Renal cortical epithelial cell (primary cell): Measurements from ENCODE around the gene GALC. TPM values are rescaled to one million over a fixed set of nuclear protein-coding genes. Genes with fewer than 3 reads are reported as not detected.

Source experiments
- DNase-seq: peaks from one replicate; pipeline ENCODE4 v3.0.0-alpha.2; 2011; ENCODE audit warnings: low read depth
- total RNA-seq: library from RNA; depleted of rRNA; stranded (reverse); fragments of >200 nt; gene quantifications from 2 replicates; pipeline ENCODE4 v1.2.3, GENCODE V29; 2014

The GALC gene
- total RNA-seq = 15.5 and 25.4 TPM in 2 replicates

DNA sequence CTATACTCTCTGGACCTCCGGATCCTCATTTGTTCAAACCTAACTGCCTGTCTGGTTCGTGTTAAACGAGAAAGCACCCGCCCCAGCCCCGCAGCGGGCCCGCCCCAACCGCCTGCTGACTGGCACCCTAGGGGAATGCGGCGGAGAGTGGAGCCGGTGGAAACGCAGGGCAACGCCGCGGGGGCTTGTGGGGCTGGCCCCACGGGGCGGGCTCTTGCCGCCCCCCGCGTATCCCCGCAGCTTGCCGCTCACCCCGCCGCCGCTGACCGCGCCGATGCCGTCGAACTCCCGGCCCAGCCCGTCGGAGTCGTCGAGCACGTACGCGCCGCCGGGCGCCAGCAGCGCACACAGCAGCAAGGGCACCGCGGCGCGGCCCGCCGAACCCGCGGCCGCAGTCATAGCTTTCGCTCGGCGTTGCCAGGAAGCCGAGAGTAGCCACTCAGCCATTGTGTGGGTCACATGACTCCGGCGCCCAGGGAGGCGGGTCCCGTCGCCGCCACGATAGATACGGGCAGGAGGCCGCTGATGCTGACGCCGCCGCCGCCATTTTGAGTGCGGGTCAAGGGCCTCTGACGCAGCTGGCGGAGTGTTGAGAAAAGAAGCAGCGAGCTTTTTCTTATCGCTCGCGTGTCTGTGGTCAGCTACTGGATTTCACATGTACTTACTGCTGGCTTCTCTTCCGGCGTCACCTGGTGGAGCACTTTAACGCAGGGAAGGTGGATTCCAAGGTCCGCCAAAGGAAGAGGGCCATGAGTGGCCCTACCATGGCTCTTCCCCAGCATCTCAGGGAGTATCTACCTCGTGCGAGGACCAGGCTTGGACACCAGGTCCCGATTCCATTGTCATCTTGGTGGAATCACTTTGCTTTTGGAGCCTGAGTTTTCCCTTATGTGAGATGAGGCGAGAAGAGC is at the start of gene GALC:
GALC (minus strand) TSS at position 465 of the 911 bp plus-strand sequence; CDS start at position 447, 18 bp downstream.
- peak; percentile 65 for DNase-seq

DNA sequence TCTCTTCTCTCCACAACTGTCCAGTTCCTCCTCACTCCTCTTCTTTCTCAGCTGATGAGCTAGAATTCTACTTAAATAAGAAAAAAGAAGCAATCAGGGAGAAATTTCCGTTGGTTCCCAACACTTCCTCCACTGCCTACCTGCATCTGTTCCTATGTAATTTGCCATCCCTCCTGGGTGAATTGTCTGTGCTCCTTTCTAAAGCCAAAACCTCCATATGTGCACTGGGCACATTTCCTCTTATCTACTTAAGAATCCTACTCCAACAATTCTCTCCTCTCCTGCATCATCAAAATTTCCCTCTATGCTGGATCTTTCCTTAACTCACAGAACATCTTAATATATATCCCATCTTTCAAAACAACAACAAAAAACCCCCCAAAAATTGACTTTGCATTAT is 47.2 kb upstream of the GALC start:
- DNase-seq = no peak

DNA sequence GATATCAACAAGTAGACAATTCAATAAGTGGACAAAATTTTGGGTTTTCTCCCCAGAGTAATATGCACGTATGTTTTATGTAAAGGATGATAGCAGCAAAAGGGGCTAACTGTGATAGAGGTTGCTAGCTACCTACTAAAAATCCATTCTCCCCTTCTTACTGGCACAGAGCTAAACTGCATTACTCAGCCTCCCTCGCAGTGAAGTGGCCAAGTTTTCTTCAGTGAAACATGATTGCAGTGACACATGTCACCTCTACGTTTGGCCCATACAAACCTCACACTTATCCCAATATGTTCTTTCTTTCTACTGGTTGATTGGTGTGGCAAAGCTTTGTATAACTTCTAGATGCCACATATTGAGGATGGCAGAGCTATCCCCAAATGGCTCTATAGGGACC is 46.2 kb upstream of the GALC start:
- DNase-seq = no peak

DNA sequence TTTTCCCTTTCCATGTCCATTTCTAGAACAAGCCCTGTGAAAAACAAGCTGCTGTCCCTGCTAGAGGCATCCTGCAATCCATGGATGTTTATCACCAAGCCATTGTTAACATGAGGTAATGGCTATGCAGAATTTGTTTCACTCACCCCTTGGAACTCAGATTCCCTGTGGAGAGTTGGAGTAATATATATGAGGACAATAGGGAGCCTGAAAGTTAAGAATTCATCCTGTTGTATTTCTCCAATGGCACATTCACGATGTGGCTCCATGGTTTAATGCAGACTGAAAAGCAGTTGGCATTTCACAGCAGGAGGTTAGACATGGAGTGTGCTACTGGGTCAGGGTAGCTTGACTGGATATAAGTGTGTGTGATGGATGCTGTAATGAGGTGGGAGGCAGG is 44.3 kb upstream of the GALC start:
- DNase-seq = no peak

DNA sequence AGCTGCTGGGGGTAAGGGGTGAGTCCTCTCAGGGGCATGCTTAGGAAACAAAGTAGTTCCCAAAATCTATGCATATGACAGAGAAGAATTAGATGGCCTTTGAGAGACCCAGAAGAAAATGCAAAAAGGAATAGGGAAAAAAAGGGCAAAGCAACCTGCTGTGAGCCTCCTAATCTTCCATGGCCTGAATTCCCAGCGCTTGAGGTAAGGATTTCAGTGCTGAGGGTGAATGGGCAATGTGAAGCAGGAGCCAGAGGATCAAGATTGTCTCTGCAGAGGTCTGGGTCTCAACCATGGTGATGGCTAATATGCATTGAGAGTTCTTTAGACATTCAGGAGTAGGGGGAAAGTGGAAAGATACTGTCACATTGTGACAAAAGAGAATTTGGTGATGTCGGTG is 43.4 kb upstream of the GALC start:
- DNase-seq = no peak

DNA sequence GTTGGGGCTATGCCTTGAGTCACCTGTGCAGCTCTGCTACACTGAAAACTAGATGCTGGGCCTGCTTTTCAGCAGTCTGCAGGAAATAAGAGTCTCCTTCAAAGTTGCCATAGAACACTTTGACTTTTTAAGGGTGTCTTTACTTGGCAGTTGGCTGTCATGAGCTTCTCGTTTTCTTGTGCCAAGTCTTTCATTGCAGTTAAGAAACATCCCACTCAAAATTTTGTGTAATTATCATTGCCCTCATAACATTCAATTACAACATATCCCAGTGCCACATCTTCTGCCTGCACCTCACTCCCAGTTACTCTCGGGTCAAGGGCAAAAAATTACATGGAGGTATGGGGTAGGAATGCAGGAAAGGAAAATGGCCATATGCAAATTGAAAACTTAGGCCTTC is 41.1 kb upstream of the GALC start:
- no peak for DNase-seq

DNA sequence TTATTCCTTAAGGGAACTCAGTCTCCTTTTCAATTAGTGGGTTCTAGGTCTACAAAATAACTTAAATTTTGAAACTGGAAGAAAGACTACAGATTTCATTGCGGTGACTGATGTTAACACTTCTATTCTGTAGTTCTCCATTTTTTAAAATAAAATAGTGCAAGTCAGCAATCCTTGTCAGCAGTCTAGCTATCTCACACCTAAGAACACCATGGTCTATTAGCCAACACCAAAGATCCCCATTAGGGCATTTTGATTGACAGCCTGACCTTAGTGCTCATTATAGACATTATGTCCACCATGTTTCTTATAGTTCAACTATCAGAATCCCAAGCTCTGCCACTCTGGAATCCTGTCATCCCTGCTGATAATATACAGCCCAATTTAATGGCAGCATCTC is 39.4 kb upstream of the GALC start:
- no peak for DNase-seq

DNA sequence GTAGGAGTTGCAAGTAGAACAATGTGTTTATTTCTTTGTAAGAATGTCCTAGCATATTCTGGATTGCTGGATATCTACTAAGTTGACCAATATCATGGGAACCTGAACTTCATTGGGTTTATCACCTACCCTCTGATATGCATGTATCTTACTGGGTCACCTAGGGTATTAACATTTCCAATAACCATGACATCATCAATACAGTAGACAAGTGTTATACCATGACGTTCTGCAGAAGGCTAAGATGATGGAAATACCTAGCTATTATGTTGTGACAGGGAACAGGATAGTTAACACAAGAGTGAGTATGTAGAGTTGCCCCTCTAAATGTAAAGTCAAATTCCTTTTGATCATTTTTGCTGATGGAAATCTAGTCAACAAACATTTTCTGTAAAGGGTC is 37.9 kb upstream of the GALC start:
- DNase-seq = no peak

DNA sequence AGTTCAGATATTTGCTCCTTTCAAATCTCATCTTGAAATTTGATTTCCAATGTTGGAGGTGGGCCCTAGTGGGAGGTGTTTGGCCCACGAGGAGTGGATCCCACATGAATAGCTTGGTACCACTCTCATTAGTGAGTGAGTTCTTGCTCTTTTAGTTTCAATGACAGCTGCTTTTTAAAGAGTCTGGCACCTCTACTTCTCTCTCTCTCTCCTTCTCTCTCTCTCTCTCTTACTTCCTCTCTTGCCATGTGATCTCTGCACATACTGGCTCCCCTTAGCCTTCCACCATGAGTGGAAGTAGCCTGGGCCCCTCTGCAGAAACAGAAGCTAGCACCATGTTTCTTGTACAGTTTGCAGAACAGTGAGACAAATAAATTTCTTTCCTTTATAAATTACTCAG is 37.1 kb upstream of the GALC start:
- no peak for DNase-seq

DNA sequence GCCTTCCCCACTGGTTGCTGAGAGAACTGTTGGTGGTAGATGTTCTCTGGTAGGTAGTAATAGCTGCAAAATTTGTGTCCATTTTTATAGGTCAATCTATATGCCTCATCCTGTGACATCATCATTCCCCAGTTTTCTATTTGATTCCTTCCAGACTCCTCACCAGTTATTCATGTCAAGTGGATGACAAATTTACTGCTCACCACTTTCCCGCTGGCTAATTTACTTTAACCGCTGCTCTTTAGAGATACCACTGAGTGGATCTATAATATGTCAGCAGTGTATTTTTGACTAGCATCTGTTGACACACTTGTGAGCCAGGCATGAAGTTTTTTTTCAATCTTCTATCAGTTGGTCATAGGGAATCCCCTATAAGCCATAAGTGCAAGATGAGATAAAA is 36.5 kb upstream of the GALC start:
- DNase-seq = no peak

DNA sequence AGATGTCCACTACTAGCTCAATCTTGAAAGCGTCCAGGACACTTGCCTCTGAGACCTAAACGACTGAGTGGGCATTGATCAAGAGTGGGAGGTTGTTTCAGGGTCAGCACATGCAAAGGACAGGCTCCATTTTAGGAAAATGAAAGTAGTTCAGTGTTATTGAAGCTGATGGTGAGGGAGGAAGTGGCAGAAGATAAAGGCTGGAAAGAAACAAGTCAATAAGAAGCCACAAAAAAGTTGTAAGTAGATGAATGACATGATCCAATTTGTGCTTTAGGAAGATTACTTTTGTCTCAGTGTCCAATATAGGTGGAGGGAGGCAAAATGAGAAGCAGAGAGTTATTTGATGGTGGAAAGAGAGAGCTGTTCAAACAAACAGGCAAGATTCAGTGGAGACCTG is 33.9 kb upstream of the GALC start:
- no peak for DNase-seq

DNA sequence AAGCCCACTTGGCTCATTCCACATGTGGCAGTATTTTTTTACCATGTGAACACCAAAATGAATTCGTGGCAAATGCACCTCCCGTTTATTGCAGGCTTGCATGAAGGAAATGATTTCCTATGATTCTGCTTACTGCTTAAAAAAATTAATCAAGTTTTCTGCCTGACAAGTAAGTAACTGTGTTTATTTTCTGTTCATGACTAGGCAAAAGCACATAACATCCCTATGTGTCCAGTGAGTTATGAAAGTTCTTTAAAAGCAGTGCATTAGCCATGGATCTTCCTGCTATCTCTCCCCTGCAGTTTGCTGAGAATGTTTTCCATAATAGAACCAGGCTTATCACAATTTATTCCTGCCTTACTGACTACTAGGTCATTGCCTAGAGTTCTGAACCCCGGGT is 32.3 kb upstream of the GALC start:
- DNase-seq = no peak

DNA sequence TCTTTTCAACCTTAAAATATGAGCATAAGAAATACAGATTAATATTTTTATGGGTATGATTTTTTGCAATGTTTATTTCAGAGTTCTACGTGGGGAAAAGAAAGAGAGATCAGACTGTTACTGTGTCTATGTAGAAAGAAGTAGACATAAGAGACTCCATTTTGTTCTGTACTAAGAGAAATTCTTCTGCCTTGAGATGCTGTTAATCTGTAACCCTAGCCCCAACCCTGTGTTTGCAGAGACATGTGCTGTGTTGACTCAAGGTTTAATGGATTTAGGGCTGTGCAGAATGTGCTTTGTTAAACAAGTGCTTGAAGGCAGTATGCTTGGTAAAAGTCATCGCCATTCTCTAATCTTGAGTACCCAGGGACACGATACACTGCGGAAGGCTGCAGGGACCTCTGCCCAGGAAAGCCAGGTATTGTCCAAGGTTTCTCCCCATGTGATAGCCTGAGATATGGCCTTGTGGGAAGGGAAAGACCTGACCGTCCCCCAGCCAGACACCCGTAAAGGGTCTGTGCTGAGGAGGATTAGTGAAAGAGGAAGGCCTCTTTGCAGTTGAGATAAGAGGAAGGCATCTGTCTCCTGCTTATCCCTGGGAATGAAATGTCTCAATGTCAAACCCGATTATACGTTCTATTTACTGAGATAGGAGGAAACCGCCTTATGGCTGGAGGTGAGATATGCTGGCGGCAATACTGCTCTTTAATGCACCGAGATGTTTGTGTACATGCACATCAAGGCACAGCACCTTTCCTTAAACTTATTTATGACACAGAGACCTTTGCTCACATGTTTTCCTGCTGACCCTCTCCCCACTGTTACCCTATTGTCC is 31.5 kb upstream of the GALC start:
- DNase-seq = peak; percentile 43

DNA sequence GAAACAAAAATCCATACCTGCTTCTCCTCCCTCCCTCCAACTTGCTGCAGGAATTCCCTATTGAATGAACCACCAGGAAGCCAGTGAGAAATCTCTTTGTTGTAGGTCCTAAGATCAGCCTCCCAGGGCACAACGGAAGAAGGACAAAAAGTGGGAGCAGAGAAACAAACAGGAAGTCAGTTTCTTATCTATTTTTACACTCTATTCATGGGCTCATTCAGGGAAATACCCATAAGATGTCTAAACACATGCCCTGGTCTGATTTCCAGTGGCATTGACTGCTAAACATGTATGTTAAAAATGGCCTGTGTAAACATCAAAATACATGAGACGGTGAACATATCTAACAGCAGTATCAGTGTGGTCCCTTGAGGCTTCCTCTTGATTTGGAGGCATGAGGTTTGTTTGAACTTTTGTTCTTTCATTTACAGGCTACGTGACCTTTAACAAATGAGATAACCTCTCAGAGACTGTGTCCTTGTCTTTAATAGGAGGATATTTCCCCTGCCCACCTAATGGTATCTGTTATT is 30.7 kb upstream of the GALC start:
- DNase-seq = no peak

DNA sequence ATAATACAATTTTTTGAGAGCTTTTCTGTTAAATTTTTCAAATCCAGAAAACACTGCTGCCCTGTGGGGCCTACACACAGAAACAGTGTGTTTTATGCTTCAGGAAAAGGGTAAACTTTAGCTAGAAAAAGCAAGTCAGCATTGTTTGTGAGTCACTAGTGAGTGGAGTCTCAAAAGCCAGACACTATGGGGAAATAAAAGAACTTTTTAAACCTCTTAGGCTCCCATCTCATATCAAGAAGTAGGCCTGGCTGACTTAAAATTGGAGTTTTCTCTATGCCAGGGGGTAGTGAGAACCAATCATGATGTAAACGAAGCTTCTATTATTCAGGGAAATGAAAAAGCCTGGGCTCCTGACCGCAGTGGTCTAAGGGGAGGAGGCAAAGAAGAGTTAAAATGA is 24.6 kb upstream of the GALC start:
- DNase-seq = no peak

DNA sequence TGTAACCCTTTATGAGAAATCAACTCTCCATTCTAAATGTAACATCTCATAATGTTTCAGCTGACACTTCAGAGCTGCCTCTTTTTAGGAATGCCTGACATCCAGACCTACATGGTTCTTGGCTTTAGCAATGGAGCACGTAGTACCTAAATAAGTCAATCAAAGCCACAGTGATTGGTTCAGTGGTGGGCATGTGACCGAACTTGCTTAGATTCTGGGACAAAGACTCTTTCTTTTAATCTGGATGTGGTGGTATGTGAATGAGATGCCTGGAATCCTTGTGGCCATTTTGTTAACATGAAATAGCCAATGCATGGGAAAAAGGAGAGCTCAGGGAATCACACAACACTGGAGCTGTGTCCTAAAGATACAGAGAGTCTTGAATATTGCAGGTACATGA is 23.8 kb upstream of the GALC start:
- DNase-seq = no peak

DNA sequence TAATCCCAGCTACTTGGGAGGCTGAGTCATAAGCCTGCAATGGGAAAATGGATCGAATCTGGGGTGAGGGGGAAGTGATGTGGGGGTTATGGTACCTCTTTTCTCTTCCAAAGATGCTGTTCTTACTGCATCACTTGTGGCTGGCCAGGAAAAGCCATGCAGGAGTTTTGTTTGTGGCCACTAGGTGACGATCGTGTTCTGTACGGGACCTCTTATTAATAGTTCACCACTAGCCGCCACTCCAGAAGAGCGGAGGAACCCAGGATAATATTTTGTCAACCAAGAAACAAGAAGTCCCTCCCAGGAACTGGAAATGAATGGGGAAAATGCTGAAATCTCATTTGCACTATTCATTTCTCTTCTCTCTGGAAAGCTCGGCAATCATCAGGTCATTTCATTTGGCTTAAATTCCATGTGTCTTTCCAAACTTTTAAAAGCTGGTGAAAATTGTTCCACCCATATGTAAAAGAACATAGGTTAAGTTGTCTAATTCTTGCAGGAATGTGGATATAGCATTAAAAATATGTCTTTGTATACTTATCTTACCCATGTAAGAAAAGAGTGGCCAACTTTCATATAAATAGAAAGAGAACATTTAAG is 20.9 kb upstream of the GALC start:
- peak; percentile 56 for DNase-seq

DNA sequence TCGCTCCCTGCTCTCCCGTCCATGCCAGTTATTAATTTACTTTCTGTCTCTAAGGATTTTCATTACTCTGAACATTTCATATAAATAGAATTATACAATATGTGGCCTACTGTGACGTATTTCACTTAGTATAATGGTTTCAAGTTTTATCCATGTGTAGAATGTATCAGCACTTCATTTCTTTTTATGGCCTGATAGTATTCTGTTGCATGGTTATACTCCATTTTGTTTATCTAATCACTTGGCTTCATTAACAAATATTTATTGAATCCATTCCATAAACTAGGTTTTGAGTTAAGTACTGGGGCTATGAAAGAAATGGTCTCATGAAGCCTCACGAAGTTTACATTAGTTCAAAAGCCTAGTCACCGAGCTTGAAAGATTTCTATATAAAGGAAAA is 19.5 kb upstream of the GALC start:
- DNase-seq = no peak

DNA sequence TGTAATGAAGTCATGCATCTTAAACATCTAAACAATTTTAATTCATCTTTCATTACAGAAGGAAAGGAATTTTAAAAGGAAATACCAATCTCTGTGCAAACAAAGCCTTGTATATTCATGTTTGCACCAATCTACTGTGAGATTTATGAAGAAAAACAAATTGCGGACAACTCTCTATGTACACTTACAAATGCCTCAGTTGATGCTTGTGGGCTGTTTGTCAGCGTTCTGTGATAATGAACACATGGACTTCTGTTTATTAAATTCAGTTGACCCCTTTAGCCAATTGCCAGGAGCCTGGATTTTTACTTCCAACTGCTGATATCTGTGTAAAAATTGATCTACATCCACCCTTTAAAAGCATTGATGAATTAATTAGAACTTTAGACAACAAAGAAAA is 17.3 kb upstream of the GALC start:
- DNase-seq = no peak

DNA sequence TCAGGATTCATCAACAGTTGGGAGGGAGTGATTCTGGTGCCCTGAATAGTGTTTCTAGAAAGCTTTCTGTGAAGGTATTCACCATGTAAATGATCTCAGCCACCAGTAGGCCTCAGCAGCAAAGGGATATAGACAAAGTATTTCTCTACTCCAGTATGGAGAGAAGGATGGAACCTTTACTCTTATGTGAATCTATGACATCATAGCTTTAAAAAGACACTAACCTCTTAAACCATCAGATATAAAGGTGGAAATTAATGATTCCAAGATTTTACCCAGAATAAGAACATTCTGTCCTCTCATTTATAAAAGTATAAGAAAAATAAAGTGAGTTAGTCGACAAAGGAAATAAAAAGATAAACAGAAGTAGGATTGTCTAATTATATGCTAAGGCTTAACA is 16.5 kb upstream of the GALC start:
- DNase-seq = no peak

DNA sequence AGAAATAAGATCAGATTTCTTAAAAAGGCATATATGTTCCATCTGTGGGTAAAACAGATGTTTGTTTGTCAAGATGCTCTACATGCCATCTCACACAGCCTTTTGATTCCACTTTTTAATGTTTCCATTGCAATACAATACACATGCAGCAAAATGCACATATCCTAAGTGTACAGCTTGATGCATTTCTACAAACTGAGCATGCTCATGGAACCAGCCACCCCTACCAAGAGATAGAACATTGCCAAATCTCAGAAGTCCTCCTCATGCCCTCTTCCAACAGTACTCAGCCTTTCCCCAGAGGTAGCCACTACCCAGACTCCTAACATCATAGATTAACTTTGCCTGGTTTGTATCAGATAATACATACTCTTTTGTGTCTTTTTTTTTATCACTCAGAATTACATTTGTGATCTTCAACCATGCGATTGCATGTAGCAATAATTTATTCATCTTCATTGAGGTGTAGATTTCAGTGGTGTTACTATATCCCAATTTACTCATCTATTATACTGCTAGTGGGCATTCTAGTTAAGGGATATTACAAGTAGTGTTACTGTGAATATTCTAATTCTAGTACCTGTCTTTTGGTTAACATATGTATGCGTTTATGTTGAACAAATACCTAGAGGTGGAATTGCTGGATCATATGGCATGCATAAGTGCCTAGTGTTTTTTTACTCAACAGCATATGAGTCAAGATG is 15.2 kb upstream of the GALC start:
- no peak for DNase-seq

DNA sequence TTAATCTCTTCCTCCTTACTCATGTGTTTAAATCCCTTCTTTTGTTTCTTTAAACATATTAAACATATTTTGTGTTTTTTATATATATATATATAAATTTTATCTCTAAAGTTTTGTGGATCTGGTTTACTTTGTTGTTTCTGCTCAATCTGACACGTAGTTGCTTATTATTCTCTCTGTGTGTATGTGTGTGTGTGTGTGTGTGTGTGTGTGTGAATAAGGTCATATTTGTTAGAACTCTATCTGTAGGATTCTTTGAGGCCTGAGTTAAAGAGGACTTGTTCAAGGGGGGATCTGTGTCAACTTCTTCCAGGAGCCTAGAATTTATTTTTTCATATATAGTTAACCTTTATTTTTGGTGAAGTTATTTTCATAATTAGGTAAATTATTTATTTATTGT is 14.6 kb upstream of the GALC start:
- no peak for DNase-seq
